ENCODE results near the gene ZNF324B.

DNA sequence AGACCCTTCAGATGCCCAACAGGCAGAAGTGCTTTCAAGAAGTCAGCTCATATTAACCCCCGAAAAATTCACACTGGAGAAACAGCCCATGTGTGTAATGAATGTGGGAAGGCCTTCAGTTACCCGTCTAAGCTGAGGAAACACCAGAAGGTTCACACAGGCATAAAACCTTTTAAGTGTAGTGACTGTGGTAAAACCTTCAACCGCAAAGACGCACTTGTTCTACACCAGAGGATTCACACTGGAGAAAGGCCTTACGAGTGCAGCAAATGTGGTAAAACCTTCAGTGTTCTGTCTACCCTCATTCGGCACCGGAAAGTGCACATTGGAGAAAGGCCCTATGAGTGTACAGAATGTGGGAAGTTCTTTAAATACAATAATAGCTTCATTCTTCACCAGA, 34.4 kb upstream of the ZNF324B start:
- TF ChIP-seq HDAC2 (IDR thresholded peaks at IDR 0.05; ENCODE audit: borderline replicate concordance in 1 of 2, low read depth in 2 of 2, low read length in 2 of 2), result no peak
- TF ChIP-seq, protein P1, sequence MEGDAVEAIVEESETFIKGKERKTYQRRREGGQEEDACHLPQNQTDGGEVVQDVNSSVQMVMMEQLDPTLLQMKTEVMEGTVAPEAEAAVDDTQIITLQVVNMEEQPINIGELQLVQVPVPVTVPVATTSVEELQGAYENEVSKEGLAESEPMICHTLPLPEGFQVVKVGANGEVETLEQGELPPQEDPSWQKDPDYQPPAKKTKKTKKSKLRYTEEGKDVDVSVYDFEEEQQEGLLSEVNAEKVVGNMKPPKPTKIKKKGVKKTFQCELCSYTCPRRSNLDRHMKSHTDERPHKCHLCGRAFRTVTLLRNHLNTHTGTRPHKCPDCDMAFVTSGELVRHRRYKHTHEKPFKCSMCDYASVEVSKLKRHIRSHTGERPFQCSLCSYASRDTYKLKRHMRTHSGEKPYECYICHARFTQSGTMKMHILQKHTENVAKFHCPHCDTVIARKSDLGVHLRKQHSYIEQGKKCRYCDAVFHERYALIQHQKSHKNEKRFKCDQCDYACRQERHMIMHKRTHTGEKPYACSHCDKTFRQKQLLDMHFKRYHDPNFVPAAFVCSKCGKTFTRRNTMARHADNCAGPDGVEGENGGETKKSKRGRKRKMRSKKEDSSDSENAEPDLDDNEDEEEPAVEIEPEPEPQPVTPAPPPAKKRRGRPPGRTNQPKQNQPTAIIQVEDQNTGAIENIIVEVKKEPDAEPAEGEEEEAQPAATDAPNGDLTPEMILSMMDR (IDR thresholded peaks at IDR 0.05; ENCODE audit: control extremely low read depth in 1 of 3, insufficient read depth in 1 of 3, low read depth in 1 of 3, low read length in 3 of 3), result no peak

Data from H1 (cell line).